Ureter (tissue), 1 donor: ENCODE data around the gene HMGB2. TPM values are rescaled to one million over a fixed set of nuclear protein-coding genes. Genes with fewer than 3 reads are reported as not detected.

ENCODE experiments used
- DNase-seq: peaks from one replicate; pipeline ENCODE4 v3.0.0-alpha.2; 2020; ENCODE audit warnings: low spot score
- total RNA-seq: library from RNA; stranded (reverse); gene quantifications from one replicate; pipeline ENCODE4 v1.2.4, GENCODE V29; 2023
- donor health status: DM: yes; HTN: yes; CAD: no.

HMGB2 gene
- total RNA-seq, 1 donor from 2014 or later: 51.8 TPM

- peak; percentile 59 for DNase-seq
Observed at GRCh38 chr4:173334891-173335752, 964 bp upstream of the HMGB2 start.

DNA sequence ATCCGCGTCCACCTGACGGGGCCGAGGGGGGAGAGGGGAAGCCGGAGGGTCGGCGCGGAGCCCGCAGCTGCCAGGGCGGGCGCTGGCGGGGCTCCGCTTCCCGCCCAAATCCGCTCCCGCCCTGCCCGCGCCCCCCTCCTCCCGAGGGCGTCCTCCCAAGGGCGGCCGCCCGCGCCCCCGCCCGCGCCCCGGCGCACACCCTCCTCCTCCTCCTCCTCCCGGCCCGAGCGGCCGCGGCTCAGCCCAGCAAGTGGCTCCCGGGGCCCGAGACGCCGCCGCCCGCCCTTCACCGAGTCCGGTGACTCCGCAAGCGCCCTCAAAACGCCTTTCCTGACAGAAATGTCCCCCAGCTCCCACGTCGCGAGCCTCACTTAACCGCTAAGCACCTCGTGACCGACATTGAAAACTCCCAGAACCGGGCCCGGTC lies 487 bp downstream of the HMGB2 start:
- DNase-seq: peak; percentile 65

GRCh38 chr4:173332963-173333657 lies 1.0 kb downstream of the HMGB2 start:
- DNase-seq: no peak

DNA sequence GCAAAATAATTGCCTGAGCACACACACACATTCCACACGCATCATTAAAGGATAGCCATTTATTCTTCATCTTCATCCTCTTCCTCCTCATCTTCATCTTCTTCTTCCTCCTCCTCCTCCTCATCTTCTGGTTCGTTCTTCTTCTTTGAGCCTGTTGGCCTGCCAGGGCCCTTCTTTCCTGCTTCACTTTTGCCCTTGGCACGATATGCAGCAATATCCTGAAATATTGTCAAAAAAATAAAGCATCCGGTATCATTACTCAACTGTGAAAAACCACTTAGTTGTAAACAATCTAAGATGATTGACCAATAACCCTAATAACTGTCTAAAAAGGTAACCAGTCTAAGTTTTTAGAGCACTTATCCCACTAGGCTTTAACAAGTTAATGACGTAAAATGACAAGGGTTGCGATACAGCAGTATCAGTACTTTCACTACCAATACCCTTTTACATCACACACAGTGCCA lies 2.1 kb downstream of the HMGB2 start:
- no peak for DNase-seq

GRCh38 chr4:173330590-173330989 lies 3.6 kb downstream of the HMGB2 start:
- DNase-seq: no peak

DNA sequence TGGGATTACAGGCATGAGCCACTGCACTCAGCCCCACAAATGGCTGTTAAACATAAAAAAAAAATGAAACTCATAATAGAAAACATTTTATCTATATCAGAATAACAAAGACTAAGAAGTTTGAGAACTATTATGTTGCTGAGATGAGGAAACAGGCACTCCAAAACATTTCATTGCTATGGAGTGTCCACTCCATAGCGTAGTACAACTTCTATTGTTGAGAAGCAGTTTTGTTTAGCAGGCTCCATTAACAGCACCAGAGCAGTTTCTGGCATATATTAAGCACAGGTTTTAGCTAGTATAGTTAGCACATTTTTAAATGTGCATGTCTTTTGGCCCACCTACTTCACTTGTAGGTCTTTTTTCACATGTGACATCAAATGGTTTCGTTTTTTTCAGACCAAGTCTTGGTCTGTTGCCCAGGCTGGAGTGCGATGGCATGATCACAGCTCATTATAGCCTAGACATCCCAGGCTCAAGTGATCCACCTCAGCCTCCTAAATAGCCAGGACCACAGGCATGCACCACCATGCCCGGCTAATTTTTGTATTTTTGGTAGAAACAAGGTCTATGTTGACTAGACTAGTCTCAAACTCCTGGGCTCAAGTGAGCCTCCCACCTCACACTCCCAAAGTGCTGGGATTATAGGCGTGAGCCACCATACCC lies 5.8 kb downstream of the HMGB2 start:
- no peak for DNase-seq

DNA sequence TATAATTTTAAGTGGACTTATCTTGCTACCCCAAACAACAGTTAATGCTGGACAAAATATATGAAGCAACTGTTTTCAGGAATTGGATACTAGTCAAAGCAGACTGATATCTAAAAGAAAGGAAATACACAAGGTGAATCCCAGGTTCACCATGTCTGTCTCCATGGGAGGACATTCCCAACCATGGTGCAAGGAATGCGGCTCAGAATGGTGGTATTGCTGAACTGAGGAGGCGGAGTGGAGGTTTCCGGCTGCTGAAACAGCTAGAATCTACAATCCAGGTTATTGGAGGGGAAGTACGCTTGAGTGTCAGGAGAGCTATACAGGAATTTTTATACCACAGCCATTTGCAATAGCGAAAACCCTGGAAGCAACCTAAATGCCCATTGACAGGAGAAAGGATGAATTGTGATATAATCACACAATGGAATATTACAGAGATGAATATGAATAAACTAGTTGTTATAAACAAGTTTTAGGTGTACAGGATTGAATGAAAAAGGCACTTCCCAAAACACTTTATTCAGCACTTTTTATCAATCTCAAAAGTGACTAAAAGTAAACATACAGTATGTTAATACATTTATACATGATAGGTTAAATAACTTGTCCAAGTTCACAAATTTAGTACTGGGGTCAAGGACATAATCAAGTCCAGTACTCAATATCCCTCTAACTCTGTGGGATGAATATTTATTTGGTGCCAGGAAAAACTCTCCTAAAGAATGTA lies 9.0 kb downstream of the HMGB2 start:
- DNase-seq: no peak

GRCh38 chr4:173319696-173320095 lies 14.5 kb downstream of the HMGB2 start:
- no peak for DNase-seq

GRCh38 chr4:173318648-173319211 lies 15.4 kb downstream of the HMGB2 start:
- DNase-seq: no peak

GRCh38 chr4:173318240-173318639 lies 15.9 kb downstream of the HMGB2 start:
- DNase-seq: no peak

DNA sequence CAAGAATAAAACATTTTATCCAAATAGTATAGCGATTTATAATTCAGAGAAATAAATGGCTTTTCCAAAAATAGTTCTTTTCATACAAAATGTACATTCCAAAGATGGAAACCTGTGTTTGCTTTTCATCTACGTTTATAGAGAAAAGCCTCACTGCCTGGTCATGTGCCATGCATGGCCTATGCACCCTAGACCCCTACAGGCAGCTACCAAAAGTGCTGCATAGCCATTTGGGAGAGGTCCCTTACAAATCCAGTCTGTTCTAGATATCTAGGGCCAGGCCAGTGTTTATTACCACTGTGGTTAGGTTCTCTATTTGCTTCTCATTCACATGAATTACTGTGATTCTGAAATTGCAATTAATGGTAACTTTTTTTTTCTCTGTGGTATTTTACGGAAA lies 17.2 kb downstream of the HMGB2 start:
- DNase-seq: no peak

- DNase-seq: no peak
Observed at GRCh38 chr4:173316060-173316459, 18.1 kb downstream of the HMGB2 start.

GRCh38 chr4:173314715-173315114 lies 19.4 kb downstream of the HMGB2 start:
- no peak for DNase-seq

GRCh38 chr4:173311368-173311767 lies 22.8 kb downstream of the HMGB2 start:
- DNase-seq: no peak

DNA sequence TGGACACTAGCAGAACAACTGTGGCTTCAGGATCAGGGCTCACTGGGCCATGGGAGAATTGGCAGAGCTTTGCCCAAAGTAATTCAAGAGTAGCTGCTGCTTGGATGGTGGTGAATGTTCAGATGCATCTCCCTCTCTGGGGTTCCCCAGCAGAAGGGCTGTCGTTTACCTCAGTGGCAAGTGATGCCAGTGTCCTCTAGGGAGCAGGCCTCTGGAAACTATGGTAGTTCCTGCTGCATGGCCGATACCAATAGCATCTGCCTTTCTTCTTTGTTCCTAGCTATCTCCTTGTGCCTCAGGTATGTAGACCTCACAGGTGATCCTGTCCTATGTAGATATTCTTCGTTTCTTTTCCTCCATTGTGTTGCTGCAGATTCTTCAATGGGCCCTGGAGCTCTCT lies 26.4 kb downstream of the HMGB2 start:
- DNase-seq: no peak

- DNase-seq: no peak
Observed at GRCh38 chr4:173301518-173302201, 32.5 kb downstream of the HMGB2 start.

DNA sequence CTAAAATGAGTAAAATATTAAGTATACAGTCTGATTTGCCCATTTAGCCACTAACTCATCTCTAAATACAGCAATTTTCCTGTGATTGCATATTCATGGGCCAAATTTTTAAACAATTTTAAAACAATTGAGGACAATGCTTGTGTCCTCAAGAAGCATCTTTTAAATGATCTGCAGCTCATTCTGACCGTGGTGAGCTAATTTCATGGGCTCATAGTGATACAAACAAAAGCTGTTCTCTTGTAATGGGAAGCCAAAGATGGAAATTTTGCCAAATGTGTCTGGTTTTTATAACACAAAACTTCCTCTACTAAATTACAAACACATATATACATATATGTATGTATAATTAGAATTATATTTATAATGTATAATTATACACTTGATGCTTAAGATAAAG lies 39.7 kb downstream of the HMGB2 start:
- DNase-seq: no peak

DNA sequence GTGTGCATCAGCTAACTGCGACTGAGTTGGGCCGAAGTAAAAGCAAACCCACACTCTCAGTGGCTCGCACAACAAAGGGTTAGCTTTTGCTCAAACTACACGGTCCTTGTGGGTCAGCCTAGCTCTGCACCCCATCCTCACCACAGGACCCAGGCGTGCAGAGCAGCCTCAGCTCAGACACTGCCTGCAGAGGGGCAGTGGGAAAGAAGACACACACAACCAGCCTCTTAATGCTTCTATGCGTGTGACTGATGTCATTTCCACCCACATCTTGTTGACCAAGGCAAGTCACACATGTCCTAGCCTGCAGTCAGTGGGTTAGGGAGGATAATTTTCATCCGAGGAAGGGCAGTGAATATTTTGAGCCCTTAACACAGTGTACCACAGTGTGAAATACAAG lies 40.5 kb downstream of the HMGB2 start:
- no peak for DNase-seq

- DNase-seq: no peak
Observed at GRCh38 chr4:173291899-173292298, 42.3 kb downstream of the HMGB2 start.

GRCh38 chr4:173289353-173289727 lies 44.8 kb downstream of the HMGB2 start:
- no peak for DNase-seq
